Renal pelvis (tissue), 4 donors: ENCODE results near the gene ATG2A. TPM values are rescaled to one million over a fixed set of nuclear protein-coding genes. Genes with fewer than 3 reads are reported as not detected.

Source experiments
- DNase-seq: peaks from one replicate; pipeline ENCODE4 v3.0.0-alpha.2; 2013
- polyA plus RNA-seq, 3 donors: library from polyadenylated mRNA; unstranded; fragments of 120-200 nt; gene quantifications; one replicate each; pipeline ENCODE4 v1.2.1, GENCODE V29; 2013; ENCODE audit not compliant: insufficient read length in 3 of 3

Gene ATG2A
- polyA plus RNA-seq, 3 donors = 21.7 to 24.1 (median 23.3) TPM

DNA sequence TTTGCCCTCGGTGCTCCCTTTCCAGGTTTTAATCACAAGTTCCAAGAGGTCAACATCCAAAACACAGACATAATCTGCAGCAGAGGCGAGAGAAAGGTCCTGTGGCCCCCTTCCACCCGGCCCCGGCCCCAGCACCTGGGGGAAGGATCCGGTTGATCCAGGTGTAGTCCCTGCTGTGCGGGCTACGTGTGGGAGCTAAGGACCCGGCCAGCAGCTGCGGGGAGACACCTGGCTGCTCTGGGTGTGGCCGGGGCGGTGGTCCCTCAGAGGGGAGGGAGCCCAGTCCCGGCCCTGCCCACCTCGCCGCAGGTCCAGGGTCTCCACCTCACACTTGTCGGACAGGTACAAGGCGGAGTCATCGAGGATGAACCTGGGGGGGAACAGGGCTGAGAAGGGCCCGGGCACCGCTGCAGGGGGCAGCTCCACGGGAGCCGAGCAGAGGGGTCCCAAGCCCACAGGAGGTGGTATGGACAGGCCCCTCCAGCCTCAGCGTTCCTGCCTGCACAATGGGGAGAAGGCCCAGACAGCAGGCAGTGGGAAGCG, 13.6 kb downstream of the ATG2A start:
- DNase-seq = no peak

DNA sequence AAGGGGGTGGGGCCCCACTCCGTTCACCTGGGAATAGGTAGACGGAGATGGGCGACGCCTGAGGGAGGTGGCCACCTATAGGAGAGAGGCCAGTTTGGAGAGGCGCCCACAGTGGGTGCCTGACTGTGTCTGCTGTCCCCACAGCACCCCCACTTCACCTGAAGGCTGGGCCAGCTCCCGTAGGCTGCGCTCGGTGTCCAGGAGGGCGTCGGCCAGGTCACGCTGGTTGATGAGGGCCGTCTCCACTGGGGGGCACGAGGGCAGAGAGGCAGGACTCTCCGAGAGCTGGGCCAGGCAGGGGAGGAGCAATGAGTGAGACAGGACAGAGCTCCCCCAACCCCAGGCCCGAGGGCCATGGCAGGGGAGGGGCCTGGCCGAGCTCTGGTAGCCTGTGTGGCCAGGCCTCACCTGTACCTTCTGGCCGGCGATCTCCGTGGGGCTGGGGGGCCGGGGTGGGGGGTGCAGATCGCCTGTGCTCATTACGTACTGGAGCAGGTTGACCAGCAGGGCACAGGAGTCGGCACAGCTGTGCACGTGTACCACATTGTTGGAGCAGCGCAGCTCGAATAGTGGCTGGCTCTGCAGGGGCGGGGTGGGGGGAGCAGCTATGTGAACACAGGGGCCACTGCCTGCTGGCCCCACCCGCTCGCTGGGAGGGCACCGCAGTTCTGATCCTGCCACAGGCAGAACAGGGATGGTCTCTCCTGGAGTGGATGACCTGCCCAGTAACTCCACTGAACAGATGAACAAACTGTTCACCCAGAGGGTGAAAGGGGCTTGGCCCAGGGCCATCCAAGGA, 14.7 kb downstream of the ATG2A start:
- DNase-seq = no peak

DNA sequence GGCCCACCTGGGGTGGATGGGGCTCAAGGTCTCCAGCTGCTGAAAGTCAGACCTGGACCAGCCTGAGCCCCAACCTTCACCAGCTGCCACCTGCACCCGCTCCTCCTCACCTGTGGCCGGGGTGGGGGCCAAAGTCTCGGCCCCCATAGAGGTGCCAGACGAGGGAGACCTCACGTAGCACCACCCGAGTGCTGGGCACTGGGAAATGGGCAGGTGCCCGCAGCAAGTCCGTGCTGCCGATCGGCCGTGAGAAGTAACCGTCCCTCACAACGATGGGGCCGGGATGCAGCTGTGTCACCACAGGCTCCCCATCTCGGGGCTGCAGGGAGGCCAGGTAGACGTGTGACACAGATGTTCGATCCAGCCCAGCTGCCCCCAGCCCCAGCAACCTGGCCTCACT, 16.2 kb downstream of the ATG2A start:
- no peak for DNase-seq

DNA sequence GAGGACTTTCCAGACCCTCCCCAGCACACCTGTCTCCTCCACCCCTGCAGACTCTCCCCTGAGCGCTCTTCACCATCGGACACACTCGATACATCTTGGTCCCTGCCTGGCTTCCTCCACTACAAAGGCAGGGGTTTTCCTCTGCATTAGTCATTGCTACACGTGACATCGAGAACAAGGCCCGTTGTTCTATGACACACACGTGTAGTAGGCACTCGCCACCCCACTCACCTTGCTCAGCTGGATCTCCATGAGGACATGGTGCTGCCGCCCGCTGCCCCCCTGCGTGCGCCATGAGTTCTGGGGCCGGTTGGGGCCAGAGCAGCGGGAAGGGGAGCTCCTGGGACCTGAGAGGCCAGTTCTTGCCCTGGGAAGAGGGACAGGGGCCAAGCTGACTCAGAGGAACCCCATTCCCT, 16.7 kb downstream of the ATG2A start:
- DNase-seq = no peak

DNA sequence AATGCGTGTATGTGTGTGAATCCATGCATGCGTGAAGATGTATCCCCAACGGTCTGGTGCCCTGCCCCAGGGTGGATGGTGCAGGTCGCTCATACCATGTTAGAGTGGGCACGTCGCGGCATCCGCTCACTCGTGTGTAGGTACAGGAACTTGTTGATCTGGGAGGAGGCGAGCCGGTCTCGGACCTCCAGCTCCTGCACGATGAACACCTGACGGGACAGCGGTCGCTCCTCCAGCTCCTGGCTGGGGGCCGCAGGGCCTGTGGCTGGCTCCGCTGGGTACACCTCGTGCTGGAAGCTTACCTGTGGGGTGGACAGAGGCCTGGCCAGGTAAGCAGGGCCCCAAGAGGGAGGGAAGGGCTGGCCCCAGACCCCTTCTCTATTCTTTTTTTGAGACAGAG, 18.5 kb downstream of the ATG2A start:
- DNase-seq = no peak

DNA sequence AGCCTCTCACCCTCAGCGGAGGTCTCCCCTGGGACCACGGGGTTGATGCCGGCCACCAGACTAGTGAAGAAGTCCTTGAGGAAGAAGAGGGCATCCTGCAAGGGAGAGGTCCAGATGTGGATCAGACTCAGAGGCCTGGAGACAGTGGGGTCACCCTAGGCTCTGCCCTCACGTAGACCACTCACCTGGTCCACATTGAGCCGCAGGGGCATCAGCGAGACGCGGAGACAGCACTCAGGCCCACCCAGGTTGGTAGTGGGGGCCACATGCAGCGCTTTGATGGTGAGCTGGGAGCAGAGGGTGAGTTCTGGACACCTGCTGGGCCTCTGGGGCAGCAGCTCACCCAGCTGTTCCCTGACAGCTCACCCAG, 18.9 kb downstream of the ATG2A start:
- no peak for DNase-seq

DNA sequence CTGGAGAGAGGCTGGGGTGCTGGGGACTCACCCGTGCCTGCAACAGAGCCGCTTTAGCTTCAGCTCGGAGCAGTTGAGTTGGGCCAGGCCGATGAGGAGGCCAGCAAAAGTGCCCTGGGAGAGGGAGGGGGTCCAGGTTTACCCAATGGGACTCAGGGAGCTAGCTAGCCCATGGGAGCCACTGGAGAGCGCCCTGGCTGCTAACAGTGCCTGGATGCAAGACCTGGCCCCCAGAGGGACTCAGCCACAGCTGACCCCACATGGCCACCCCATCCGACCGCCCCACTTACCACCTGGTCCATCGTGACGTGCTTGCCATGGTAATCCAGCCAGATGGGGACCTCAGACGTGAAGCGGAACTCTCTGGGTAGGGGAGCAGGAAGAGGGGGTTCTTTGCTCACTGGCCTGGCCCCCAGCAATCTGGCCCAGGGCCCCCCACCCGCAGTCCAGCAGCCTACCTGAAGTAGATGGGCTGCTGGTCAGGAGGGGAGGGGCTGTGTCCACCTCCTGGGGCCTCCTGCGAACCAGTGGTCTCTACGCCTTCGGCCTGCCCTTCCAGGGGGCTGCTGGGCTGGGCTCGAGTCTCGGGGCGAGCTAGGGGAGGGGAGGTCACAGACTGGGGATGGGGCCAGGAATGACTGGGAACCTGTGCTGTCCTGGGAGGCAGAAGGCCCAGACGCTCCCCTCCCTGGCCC, 19.5 kb downstream of the ATG2A start:
- no peak for DNase-seq

DNA sequence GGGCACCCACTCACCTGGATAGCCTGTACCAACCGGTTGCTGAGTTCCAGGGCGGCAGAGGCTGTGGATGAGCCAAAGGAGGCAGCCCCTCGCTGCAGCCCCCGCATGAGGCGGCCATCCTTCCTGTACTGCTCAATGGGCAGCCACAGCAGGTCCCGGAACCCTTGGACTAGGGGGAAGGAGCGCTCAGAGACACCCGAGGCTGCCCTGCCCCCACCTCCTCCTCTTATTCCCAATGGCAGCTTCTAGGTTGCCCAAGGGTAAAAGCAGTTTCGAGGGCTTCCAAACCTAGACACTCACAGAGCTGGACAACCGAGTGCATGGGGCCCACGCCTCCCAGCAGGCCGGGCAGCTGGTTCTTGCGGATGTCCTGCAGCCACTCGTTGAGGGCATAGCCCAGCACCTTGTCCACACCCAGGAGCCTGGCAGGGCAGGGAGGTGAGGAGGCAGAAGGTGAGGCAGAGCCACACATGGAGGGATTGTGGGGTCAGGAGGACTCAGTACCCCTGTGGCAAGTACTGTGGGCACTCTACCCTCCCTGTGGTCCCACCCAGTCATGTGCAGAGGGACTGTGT, 20.5 kb downstream of the ATG2A start:
- no peak for DNase-seq

DNA sequence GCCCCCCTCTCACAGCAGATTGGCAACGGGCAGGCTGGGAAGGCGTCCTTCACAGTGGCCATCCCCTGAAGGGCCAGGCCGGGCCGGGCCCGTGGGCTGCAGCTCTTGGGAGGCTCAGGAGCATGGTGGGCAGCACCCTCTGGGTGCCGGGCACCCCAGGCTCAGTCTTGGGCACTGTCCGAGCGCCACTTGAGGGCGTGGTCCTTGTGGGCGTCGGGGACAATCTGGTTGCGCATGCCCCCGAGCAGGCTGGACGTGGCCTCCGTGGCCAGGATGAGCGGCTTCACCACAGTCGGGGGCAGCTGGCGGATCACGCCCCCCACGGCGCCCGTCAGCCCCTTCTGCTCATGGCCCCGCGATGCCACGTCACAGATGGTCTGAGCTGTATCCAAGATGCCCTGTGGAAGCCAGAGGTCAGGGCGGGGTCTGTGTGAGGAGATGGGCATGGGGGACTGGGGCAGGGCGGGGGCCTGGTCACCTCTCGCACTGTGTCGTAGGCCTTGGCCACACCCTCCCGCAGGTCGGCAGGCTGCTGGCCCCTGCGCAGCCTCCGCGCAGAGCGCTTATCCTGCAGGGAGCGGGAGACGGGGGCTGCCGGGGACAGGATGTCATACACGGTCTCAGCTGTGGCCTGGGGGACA, 22.1 kb downstream of the ATG2A start:
- no peak for DNase-seq

DNA sequence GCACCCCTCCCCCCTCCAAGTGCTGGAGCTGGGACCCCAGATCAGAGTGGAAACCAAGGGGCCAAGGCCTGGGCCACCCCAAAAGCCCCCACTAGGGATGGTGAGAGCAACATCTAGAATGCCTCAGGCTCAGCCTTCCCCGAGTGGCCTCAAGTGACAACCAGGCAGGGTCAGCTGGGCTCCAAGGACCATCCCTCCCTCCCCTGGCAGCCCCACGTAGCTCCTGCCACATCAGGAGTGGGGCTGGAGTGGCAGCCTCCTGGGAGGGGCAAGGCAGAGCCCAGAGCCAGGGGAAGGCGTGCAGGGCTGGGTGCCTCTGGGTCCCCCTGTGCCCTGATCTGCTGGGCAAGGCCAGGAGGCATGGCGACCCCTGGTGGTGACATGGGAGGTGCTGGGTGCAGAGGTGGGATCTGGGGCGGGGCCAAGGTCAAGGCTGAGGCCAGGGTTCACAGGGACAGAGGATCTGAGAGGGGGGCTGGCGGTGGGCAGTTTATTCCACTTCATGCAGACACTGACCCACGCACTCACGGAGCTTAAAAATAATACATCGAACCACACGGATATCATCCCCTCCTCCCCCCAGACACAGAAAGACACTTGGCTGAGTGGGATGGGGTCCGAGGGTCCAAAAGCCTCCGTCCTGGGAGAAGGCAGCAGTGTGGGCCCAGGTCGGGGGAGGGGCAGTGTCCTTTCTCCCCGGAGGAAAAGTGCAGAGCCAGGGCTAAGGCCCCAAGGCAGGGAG, 22.8 kb downstream of the ATG2A start:
- no peak for DNase-seq

DNA sequence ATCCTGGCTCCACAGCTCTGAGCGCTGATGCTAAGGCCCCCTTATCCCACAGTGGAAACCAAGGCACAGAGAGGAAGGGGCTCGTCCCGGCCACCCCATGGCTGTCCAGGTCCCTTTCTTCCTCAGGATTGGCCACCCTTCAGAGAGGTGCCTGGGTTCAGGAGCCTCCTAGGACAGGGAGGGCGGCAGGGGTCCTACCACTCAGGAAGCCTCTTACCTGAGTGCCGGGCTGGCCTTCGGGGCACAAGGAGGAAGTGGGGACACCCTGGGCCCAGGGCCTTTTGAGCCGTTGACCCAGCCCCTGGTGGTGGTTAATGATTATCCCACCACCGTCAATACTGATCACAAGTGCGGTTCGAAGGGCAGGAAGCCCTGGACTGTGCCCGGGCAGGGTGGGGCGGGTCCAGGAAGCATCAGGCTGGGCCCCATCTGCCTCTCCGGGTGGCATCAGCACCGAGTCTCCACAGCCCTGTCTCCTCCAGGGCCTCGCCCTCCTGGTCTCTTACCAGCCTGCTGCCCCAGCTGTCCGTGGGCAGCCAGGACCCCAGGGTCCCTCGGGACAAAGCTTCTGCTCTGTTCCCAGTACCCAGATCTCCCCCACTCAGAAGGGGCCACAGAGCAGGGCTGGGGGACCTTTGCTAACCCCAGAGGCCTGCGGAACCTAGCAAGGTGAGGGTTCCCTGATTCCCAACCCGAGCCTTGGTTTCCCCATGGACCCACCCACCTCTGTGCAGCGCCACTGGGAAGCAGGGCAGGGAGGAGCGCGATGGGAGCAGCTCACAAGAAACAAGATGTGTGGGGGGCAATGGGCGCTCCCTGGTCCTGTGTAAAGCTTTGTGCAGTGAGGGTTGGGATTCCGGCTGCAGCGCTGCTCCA, 23.6 kb downstream of the ATG2A start:
- no peak for DNase-seq

DNA sequence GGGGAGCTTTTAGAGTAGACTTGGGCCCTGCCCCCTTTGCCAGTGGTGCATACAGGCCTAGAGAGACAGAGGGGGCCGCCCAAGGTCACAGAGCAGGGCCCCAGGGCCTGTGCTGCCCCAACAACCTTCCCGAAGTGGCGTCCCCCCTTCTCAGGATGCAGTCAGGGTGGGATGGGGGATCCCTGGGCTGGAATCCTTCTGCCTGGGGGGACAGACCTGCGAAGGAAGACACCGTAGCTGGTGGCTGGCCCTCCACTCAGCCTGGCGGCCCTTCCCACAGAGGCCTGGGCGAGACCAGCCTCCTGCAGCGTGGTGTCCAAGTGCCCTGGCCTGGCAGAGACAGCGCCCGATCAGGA, 24.2 kb downstream of the ATG2A start:
- no peak for DNase-seq

DNA sequence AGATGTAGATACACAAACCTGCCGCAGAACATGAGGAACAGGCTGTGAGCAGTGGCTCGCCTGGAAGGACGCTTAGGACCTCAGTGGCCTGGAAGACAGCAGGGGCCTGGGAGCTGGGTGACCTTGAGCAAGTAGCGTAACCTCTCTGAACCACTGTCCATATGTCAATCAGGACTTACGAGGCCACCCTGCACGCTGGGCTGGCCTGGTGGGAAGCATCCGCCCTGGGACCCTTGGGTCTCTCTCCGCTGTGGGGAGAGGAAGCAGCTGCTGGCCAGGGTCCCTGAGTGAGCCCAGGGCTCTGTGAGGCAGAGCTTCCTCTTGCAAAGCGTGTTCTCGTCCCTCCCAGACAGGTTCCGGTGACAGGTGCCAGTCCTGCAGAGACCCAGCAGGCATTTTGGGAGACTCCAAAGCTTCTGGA, 24.6 kb downstream of the ATG2A start:
- no peak for DNase-seq

DNA sequence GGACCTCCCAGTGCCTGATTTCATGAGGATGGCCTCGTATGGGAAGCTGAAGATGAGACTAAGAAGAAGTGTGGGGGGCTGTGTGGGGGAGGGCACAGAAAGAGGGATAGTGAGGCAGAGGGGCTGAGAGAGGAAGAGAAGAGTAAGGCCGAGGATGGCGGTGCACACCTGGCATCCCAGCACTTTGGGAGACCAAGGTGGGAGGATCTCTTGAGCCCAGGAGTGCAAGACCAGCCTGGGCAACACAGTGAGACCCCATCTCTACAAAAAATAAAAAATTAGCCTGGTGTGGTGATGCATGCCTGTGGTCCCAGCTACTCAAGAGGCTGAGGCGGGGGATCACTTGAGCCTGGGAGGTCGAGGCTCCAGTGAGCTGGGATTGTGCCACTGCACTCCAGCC, 25.1 kb downstream of the ATG2A start:
- DNase-seq = no peak

DNA sequence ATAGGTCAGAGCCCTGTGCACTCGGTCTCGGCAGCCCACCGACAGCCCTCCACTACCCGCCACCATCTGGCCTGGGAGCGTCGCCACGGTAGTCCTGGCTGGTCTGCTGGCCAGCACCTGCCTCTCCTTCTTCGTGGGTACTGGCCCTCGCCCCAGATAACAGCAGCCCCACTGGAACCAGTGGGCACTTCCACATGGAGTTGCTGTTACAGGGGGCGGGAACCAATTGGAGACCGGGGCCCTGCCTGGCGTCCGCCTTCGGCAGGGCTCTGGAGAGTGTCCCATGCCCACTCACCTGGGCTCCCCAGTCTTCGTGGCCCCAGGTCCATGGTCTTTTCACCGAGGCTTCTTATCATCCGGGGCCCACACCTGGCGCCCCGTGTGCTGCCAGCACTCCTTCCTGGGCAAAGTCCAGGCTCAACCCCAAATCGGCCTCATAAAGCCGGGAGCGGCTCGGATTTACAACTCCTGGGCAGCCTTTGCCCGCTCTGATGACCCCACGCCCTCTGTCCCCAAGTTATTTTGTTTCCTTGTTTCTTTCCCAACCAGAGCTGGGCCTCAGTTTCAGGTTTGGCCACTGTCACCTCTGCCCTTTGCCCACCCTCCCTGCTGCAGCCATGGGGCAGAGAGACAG, 25.7 kb downstream of the ATG2A start:
- DNase-seq = no peak

DNA sequence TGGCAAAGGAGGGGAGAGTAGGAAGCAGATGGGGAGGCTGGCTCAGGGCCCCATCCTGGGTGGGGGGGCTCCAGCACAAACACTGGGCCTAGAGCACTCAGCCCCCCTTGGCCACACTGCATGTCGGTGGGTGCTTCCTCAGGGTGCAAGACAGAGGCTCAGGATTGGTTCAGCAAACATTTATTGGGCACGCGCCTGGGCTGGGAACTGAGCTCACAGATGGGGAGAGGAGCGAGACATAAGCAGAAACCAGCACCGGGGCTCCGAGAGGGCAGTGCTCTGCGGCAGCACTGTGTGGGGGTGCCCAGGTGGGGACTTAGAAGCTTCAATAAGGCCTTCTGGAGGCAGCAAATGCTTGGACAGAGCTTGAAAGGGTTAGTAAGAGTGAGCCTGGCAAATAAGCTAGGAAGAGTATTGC, 26.5 kb downstream of the ATG2A start:
- no peak for DNase-seq

DNA sequence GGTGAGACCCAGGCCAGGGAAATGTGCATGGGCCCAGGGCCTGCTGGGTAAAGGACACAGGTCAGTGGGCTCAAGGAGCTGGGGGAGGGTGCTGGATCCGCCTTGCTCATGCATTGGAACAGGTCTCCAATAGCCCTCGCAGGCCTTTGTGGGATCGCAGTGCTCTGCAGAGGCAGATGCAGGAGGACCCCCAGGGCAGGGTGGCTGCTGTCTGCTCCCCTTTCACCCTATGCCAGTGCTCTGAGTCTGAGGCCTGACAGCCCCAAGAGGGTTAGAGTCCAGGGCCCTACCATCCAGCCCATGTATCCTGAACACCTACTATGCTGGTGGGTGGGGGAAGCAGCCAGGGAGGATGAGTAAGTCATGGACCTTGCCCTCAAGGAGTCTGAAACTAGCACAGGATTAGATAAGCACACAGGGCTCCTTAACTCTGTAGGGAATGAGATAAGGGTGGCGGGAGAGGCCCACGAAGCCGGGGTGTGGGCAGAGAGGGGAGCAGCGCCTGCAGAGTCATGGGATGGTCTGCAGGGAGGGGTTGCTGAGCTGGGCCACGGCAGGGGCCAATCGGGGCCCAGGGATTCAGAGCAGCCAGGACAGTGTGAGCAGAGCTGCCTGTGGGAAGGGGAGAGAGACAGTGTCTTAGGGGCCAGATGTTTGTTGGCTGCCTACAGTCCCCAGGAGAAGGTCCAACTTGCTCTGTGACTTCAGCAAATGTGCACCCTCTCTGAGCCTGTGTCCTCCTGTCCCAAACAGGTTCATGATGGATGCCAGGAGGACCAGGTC, 28.1 kb downstream of the ATG2A start:
- DNase-seq = no peak

DNA sequence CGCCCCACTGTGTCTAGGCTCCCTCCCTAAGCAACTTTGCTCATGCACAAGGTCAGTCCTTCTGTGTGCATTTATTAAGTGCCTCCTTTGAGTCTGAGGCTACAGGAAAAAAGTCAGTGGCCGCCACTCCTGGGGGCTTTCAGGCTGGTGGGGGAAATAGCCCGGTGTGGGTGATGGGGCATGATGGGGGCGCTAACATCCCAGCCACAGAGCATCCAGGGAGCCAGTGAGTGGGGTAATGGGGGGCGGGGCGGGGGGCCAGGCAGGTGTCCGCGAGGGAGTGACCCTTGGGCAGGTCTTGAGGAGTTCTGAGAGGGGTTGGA, 28.6 kb downstream of the ATG2A start:
- DNase-seq = no peak

DNA sequence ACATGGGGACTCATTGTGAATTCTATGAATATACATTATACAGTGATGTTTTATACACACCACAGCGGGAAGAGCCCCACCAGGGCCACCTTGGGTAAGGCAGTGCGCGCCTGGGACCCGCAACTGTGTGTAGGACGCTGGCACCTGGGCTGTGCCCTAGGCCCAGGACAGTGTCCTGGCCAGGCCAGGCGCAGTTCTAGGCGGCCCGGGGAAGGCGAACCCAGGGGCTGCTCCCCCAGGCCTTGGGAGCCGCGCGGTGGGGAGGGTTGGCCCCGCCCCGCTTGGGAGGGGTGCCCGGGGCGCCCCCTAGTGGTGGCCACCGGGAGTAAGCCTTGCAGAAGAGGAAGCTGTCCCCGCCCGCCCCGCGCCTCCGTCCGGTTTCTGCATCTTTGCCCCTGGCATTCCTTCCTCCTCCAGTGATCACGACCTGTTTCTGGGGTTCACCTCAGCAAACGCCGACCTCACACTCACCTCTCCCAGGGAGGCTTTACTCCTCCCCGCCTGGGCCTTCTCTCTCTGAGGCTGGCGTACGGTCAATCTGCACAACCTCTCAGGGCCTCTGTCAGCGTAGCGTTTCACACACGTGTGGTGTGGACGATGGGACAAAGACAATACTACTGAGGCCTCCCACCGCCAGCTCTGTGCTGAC, 29.1 kb downstream of the ATG2A start:
- peak; percentile 70 for DNase-seq
